Activated CD4-positive, alpha-beta memory T cell treated with anti-CD3 and anti-CD28 coated beads for 36 hours (primary cell): ENCODE measurements around the gene DGKI. TPM values are rescaled to one million over a fixed set of nuclear protein-coding genes. Genes with fewer than 3 reads are reported as not detected.

Experiments used
- CTCF ChIA-PET: fragments of 350-600 bp; sonication (Branson Sonifier 250); formaldehyde crosslinking; loops from one replicate; lab custom pipeline; 2021; ENCODE audit warnings: antibody characterized with exemption, inconsistent platforms; lab: Charles Lee
- POLR2A ChIA-PET: fragments of 350-600 bp; sonication (Branson Sonifier 250); formaldehyde crosslinking; loops from one replicate; lab custom pipeline; 2021; ENCODE audit warnings: antibody characterized with exemption; lab: Charles Lee
- DNase-seq: peaks from one replicate; pipeline ENCODE4 v3.0.0-alpha.2; 2020
- H3K27ac Mint-ChIP-seq: one replicate; pipeline ENCODE4 v1.8.0; 2021; ENCODE audit warnings: mixed read lengths
- H3K27me3 Mint-ChIP-seq: one replicate; pipeline ENCODE4 v1.8.0; 2021; ENCODE audit warnings: mixed read lengths
- H3K36me3 Mint-ChIP-seq: one replicate; pipeline ENCODE4 v1.8.0; 2021; ENCODE audit warnings: mixed read lengths
- H3K4me1 Mint-ChIP-seq: one replicate; pipeline ENCODE4 v1.8.0; 2021; ENCODE audit warnings: low read depth, mixed read lengths
- H3K4me3 Mint-ChIP-seq: one replicate; pipeline ENCODE4 v1.8.0; 2021; ENCODE audit warnings: mild to moderate bottlenecking, mixed read lengths
- H3K9me3 Mint-ChIP-seq: one replicate; pipeline ENCODE4 v1.8.0; 2021; ENCODE audit warnings: mixed read lengths
- intact Hi-C: fragments of 100-400 bp; cut with micrococcal nuclease; formaldehyde crosslinking; loops from one replicate; pipeline ENCODE4 v1.15.1; 2023
- total RNA-seq, 2 experiments: library from RNA; stranded (reverse); gene quantifications; one replicate each; pipeline ENCODE4 v1.2.3, GENCODE V29; 2021

The DGKI gene
- total RNA-seq, 2 experiments from 2014 or later, result 5.4 to 7.0 TPM

DNA sequence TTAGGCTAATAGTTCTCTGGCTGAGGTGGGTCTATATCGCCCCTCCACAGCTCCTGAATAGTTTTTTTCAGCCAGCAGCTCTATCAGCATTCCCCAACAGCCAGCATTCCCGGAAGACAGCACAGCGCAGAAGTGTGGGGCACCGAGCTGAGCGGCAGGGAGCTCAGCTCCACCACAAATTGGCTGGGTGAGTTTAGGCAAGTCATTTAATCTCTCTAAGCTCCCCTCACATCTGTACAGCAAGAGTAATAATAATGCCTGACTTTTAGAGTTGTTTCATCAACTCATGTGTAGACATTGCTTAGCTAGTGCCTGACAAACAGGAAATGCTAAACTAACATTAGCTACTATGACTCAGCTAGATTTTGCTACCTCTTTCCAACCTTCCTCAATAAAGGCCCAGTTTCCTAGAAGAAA lies 255.3 kb downstream of the DGKI start:
- intact Hi-C loops, result no loop called here
- ChIA-PET CTCF (interaction anchor here (0.6 to 1.0 kb wide), 2 partner anchors 224 to 415 kb away, joined by 3 read pairs; no protein-coding TSS in a partner anchor), POLR2A (no interaction called here)
- Mint-ChIP-seq H3K36me3 (no peaks in the 10 kb centered on the region), H3K27me3 (peaks cover 2% of the 10 kb centered on the region), H3K4me3 (no peak overlapping the region), H3K9me3 (no peaks in the 10 kb centered on the region), H3K27ac (no peak overlapping the region), H3K4me1 (no peaks in the 10 kb centered on the region)
- no peak for DNase-seq

DNA sequence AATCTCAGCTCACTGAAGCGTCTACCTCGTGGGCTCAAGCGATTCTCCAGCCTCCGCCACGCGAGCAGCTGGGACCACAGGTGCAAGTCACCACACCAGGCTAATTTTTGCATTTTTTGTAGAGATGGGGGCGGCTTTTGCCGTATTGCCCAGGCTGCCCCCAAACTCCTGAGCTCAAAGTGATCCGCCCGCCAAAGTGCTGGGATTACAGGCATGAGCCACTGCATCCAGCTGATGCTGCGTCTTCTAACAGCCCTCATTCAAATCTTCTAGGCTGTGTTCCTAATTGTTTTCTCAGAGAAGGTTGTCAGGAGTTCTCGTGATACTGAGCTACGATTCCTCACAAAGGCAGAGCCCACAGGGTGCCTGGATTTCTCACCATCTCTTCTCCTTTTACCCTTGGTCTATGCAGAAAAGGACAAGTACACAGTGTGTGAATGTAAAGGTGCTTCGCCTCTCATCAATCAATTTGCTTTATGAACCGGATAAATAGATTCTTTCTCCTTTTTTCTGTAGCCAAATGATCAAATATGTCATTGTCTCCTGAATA lies 255.9 kb downstream of the DGKI start:
- Mint-ChIP-seq H3K9me3 (no peaks in the 10 kb centered on the region), H3K27ac (no peak overlapping the region), H3K4me3 (no peak overlapping the region), H3K27me3 (peaks cover 2% of the 10 kb centered on the region), H3K4me1 (no peaks in the 10 kb centered on the region), H3K36me3 (no peaks in the 10 kb centered on the region)
- DNase-seq, result no peak
- POLR2A ChIA-PET, result no interaction called here
- CTCF ChIA-PET, result interaction anchor here (1.0 kb wide), 1 partner anchor 416 kb away, joined by 3 read pairs; no protein-coding TSS in a partner anchor
- intact Hi-C loops, result no loop called here

DNA sequence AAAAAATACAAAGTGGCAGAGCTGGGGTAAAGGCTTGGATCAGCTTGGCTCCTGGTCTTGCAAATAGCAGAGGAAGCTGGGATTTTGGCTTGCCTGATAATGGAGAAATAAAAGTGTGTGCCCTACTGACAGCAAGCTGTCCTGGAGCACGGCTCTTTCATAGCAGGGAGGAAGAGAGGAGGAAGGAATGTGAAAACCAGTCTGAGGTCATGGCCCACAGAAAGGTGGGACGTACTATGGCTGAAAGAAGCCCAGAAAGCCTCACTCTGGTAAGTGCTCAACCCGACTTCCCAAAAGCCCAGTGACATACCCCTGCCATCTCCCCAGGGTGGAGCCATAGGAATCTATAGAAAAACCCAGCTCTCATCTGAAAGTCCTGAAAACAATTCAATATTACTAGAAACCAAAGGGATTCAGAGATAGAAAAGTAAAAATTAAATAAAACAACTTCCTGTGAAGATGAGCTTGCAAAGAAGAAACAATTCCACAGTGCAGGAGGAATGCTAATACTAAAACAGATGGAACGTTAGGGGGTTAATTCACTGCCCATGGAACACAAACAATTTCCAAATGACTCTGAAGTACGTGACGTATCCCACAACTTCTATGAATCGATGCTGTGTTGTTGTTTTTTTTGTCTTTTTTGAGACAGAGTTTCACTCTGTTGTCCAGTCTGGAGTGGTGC lies 256.6 kb downstream of the DGKI start:
- no peak overlapping the region for H3K27ac Mint-ChIP-seq
- no peaks in the 10 kb centered on the region for H3K9me3 Mint-ChIP-seq
- CTCF ChIA-PET, result interaction anchor here (0.6 to 1.0 kb wide), 2 partner anchors 9 to 416 kb away, joined by 3 read pairs; no protein-coding TSS in a partner anchor
- no peak for DNase-seq
- no peaks in the 10 kb centered on the region for H3K4me1 Mint-ChIP-seq
- peaks cover under 1% of the 10 kb centered on the region for H3K27me3 Mint-ChIP-seq
- H3K36me3 Mint-ChIP-seq, result no peaks in the 10 kb centered on the region
- POLR2A ChIA-PET, result no interaction called here
- no peak overlapping the region for H3K4me3 Mint-ChIP-seq
- intact Hi-C loops, result no loop called here

DNA sequence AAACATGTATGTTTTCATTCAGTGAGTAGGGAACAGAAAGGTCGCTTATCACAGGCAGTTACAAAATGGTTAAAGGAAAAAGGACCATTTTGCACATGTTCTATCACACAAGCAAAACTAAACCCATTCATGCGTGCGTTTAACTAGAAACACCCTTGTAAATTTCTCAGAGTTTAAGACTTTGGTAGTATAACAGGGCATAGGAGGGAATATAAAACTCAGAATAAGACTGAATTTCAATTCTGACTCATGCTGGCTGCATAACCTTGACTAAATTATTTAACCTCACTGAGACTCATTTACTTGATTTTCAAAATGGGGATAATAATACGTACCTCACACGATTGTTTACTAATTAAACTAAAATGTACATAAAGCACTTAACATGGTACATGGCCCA lies 259.4 kb downstream of the DGKI start:
- no peaks in the 10 kb centered on the region for H3K4me1 Mint-ChIP-seq
- DNase-seq, result no peak
- H3K36me3 Mint-ChIP-seq, result no peaks in the 10 kb centered on the region
- peaks cover 5% of the 10 kb centered on the region for H3K27me3 Mint-ChIP-seq
- intact Hi-C loops, result no loop called here
- H3K4me3 Mint-ChIP-seq, result no peak overlapping the region
- no peaks in the 10 kb centered on the region for H3K9me3 Mint-ChIP-seq
- POLR2A ChIA-PET, result no interaction called here
- no peak overlapping the region for H3K27ac Mint-ChIP-seq
- CTCF ChIA-PET, result no interaction called here

DNA sequence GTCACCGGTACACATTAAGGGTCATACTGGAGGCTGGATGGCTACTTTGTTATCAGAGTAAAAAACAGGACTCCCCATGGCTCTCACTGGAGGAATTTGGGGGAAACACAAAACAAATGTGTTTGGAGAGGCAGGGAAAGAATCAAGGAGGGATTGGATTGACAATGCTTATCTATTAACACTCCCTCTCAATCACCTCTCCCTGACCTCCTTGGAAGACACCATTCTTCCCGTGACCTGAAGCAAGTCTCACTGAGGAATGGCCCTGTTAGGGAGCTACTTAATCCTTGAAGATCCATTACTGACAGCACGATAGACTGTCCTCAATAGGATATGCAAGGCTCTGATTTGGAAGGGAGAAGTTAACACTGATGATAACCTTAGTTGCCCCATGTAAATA lies 261.2 kb downstream of the DGKI start:
- H3K27me3 Mint-ChIP-seq, result peaks cover 5% of the 10 kb centered on the region
- no peaks in the 10 kb centered on the region for H3K4me1 Mint-ChIP-seq
- POLR2A ChIA-PET, result no interaction called here
- intact Hi-C loops, result no loop called here
- H3K9me3 Mint-ChIP-seq, result no peaks in the 10 kb centered on the region
- H3K36me3 Mint-ChIP-seq, result no peaks in the 10 kb centered on the region
- no peak overlapping the region for H3K4me3 Mint-ChIP-seq
- H3K27ac Mint-ChIP-seq, result no peak overlapping the region
- no peak for DNase-seq
- CTCF ChIA-PET, result no interaction called here

DNA sequence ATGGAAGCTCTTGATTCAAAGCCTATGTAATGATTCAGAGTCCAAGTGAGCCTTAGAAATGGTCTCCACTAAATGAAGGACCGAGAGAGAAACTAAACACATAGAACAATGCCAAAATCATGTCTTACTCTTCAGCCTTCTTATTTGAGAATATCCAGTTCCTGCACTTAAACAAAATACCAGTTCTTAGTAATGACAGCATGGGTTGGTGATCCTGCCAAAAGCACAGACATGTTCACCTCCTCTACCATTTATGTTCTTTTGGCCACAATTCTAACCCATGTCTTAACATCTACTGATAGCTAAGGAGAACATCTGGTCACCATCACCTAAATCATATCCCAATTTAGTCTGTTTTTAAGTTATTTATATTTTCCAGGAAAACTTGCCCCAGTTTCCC lies 263.6 kb downstream of the DGKI start:
- intact Hi-C loops, result no loop called here
- no peak overlapping the region for H3K4me3 Mint-ChIP-seq
- CTCF ChIA-PET, result no interaction called here

DNA sequence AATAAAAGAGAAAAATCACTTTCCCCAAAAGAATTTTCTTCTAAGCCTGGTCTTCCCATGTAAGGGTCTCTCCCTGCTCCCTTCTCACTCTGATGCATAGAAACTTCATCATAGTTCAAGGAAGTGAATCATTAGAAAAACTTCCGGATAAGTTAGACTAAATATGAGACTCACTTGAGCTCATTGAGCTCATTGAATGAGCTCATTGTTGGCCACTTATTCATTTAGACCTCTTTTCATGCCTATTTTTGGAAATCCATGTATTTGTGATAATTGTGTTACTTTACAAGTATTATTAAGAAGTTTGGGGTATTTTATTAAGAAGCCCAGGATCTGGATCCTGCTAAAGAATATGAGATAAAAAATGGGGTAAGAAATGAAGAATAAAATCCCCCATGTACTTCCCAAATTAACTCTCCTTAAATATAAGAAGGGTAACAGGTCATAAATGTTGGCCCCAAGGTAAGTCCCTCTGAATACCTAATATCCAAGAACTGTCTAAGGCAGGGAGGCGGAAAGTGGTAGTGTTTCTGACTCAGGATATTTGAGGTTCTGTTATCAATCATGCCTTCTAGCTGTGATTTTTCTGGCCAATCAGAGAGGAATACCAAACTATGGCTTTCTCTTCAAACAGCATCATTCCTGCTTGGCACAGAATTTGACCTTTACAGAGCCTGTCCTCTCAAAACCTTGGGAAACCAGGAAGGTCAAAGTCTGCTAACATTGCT lies 266.7 kb downstream of the DGKI start:
- intact Hi-C loops, result no loop called here
- ChIA-PET CTCF (no interaction called here), POLR2A (no interaction called here)
- H3K4me3 Mint-ChIP-seq, result no peak overlapping the region
- DNase-seq, result no peak
- no peaks in the 10 kb centered on the region for H3K9me3 Mint-ChIP-seq
- H3K36me3 Mint-ChIP-seq, result no peaks in the 10 kb centered on the region
- no peak overlapping the region for H3K27ac Mint-ChIP-seq
- H3K4me1 Mint-ChIP-seq, result no peaks in the 10 kb centered on the region
- H3K27me3 Mint-ChIP-seq, result peaks cover 3% of the 10 kb centered on the region

More for the DNA sequence above, 263.6 kb downstream of the DGKI start:
- Mint-ChIP-seq H3K4me1 (no peaks in the 10 kb centered on the region), H3K9me3 (no peaks in the 10 kb centered on the region), H3K27ac (no peak overlapping the region), H3K36me3 (no peaks in the 10 kb centered on the region), H3K27me3 (peaks cover 5% of the 10 kb centered on the region)
- POLR2A ChIA-PET, result no interaction called here
- no peak for DNase-seq

DNA sequence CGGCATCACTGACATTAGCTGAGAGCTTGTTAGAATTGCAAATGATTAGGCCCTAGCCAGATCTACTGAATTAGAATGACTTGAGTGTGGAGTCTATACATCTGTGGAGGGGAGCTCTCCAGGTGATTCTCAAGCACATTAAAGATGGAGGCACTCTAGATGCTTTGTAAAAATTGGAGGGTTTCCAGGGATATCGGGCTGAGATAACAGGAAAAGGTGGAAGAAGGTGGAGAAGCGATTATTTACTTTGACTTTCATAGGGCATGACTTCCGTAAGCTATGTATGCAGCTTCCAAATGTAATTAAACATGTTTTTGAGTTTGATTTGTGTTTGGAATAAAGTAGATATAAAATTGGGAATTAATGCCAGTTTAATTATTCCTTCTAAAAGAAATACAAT lies 268.2 kb downstream of the DGKI start:
- ChIA-PET CTCF (no interaction called here), POLR2A (no interaction called here)
- Mint-ChIP-seq H3K4me3 (no peak overlapping the region), H3K27me3 (no peaks in the 10 kb centered on the region), H3K36me3 (no peaks in the 10 kb centered on the region), H3K9me3 (no peaks in the 10 kb centered on the region), H3K27ac (no peak overlapping the region), H3K4me1 (no peaks in the 10 kb centered on the region)
- DNase-seq, result no peak
- intact Hi-C loops, result no loop called here

DNA sequence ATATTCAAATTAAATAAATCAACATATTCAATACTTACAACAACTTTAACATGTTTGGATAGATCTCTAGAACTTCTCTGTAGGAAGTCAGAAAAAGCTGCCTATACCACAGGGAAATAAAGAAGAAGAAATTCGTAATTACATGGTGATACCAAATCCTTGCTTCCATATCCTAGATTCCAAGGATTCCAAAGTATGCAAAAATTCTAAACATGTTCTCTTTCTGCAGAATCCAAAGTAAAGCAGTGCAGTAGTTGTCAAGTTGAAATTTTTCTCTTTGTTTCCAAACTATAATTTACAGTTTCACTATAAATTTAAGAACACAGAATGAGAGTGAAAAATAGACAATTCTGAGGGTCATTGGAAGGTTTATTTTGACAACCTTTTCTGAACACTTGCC lies 269.6 kb downstream of the DGKI start:
- H3K27me3 Mint-ChIP-seq, result no peaks in the 10 kb centered on the region
- intact Hi-C loops, result no loop called here
- no peak overlapping the region for H3K4me3 Mint-ChIP-seq
- ChIA-PET POLR2A (no interaction called here), CTCF (no interaction called here)
- no peak overlapping the region for H3K27ac Mint-ChIP-seq
- DNase-seq, result no peak
- H3K4me1 Mint-ChIP-seq, result no peaks in the 10 kb centered on the region
- no peaks in the 10 kb centered on the region for H3K36me3 Mint-ChIP-seq
- H3K9me3 Mint-ChIP-seq, result no peaks in the 10 kb centered on the region

DNA sequence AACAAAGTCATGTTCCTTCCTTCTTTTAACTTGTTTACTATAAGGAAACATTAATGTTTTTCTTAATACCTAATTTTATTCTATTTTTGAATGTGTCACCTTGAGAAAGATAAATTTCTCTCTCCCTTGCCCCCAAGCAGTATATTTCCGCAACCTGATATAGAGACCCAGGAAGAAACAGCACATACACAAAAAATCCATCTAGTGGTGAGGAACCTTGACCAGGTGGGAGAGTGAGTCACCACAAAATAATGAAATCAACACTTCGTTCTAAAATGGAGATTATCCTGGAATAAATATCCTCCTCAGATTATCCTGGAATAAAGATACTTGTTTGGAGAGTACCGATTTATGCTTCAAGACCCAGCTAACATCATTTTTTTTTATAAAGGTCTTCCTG lies 270.3 kb downstream of the DGKI start:
- H3K36me3 Mint-ChIP-seq, result no peaks in the 10 kb centered on the region
- no peak overlapping the region for H3K4me3 Mint-ChIP-seq
- H3K4me1 Mint-ChIP-seq, result no peaks in the 10 kb centered on the region
- no peaks in the 10 kb centered on the region for H3K27me3 Mint-ChIP-seq
- intact Hi-C loops, result no loop called here
- no peak for DNase-seq
- no peaks in the 10 kb centered on the region for H3K9me3 Mint-ChIP-seq
- ChIA-PET POLR2A (no interaction called here), CTCF (no interaction called here)
- H3K27ac Mint-ChIP-seq, result no peak overlapping the region

DNA sequence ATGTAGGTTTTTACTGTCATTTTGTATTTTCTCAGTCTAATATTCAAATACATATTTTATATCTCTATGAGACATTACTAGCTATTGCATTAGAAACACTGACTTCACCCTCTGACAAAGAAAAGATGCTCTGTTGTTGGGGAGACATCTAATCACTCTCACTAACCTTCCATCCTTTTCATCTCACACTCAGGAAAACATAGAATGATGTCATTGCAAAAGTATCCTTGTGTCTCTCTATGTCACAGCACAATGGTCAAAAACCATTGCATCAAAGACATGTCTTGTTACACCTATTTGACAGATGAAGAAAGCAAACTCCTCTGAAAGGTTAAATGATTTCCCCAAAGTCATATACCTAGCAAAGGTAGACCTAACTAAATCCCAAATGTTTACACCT lies 272.0 kb downstream of the DGKI start:
- Mint-ChIP-seq H3K36me3 (no peaks in the 10 kb centered on the region), H3K4me1 (no peaks in the 10 kb centered on the region), H3K4me3 (no peak overlapping the region), H3K27me3 (no peaks in the 10 kb centered on the region), H3K9me3 (no peaks in the 10 kb centered on the region), H3K27ac (no peak overlapping the region)
- CTCF ChIA-PET, result no interaction called here
- POLR2A ChIA-PET, result no interaction called here
- intact Hi-C loops, result no loop called here
- DNase-seq, result no peak

DNA sequence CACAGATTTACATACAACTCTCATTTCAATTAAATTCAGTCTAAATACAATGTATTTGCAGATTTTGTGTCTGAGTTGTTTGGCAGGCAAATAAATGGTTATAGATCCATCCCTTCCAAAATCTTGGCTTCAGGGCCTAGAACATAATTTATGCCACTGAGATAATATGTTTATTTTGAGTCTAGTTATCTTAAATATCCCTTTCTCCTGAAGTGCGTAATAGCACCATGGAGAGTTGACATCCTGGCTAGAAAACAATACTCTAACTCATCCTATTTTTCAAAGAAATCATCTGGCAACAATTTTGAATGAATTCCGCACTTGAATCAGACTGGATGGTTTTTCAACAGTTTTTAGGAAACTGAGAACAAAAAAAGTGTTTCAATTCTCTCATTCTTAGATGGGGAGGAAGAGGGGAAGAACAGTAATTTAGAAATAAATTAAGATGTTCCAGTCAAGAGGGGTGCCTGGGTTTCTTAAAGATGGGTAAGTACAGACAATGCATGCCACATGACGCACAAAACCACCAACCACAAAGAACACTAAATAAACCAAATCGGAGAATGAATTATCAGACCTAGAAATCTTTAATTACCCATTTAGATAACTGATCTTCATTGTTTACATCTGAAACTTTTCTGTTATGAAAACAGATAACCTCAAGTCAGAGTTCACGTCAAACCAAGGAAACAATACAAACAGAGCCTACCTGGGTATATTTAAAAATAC lies 274.6 kb downstream of the DGKI start:
- no peak overlapping the region for H3K27ac Mint-ChIP-seq
- no peaks in the 10 kb centered on the region for H3K36me3 Mint-ChIP-seq
- CTCF ChIA-PET, result no interaction called here
- POLR2A ChIA-PET, result no interaction called here
- no peaks in the 10 kb centered on the region for H3K27me3 Mint-ChIP-seq
- H3K4me3 Mint-ChIP-seq, result no peak overlapping the region
- no peaks in the 10 kb centered on the region for H3K9me3 Mint-ChIP-seq
- no peaks in the 10 kb centered on the region for H3K4me1 Mint-ChIP-seq
- no peak for DNase-seq
- intact Hi-C loops, result no loop called here
